HG03575 (cell line): ENCODE measurements around the gene RNF225.
"Not testable (repeated sequence)": the region's sequence is repeated elsewhere in the genome, so short reads cannot be mapped to it uniquely, and the experiment has no call there.

Experiments
- ATAC-seq: cut with Tn5 transposase; IDR thresholded peaks from one replicate; pipeline ENCODE4 v1.9.1; 2021; ENCODE audit not compliant: unreplicated experiment, insufficient number of reproducible peaks, low FRiP score; ENCODE audit errors: extremely low read depth

RNF225 gene

GRCh38 chr19:58395220-58395978 is at the start of gene RNF225:
TSS of gene RNF225 (plus strand) at chr19:58395656. CDS start at chr19:58396090, 434 bp downstream.
- ATAC-seq: no peak

DNA sequence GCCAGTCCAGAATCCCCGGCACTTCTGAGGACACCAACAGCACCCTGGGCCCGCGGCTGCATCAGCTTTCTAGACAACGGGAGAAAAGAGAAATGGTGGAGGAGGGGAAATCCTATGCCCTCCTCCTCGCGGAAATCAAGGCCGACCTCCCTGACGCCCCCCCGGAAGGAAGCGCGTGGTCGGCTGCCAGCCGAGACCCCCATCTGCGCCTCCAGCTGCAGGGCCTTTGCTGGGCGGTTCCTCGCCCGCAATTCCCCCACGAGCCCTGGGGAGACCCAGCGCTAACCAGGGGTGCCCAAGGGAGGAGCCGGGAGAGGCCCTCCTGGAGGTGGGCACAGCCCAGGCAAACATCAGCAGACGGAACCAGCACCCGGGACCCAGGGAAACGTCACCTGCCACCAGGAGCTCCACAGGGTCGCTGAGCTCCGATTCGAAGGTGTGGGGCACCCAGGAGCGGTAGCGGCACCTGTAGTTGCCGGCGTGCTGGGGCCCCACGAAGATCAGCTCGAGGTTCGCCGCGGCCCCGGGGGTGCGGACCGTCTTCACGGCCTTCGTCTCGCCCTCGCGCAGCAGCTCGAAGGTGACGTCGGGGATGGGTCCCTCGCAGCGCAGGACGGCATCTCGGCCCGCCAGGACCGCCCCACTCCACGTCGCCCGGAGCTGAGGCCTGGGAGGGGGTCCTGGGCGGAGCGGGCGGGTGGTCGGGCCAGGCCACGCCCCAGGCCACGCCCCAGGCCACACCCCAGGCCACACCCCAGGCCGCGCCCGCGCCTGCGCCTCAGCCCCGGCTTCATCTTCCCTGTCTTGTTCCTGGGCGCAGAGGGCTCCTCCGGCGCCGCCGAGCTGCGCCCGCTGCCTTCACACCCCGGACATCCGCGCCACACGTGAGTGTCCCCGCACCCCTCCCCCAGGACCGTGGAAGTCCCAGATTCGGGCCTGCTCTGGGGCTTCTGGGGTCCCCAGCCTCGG is 48.2 kb upstream of the RNF225 start:
- no peak for ATAC-seq

DNA sequence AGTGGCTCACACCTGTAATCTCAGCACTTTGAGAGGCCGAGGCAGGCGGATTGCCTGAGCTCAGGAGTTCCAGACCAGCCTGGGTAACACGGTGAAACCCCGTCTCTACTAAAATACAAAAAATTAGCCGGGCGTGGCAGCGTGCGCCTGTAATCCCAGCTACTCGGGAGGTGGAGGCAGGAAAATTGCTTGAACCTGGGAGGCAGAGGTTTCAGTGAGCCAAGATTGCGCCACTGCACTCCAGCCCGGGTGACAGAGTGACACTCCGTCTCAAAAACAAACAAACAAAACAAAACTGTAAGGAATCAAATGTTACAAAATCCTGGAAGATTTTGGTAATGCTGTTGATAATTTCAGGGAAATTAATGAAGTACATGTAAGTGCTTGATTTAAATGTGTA is 47.4 kb upstream of the RNF225 start:
- not testable (repeated sequence) for ATAC-seq

- no peak for ATAC-seq
These were observed 45.9 kb upstream of the RNF225 start for GRCh38 chr19:58349590-58349989.

DNA sequence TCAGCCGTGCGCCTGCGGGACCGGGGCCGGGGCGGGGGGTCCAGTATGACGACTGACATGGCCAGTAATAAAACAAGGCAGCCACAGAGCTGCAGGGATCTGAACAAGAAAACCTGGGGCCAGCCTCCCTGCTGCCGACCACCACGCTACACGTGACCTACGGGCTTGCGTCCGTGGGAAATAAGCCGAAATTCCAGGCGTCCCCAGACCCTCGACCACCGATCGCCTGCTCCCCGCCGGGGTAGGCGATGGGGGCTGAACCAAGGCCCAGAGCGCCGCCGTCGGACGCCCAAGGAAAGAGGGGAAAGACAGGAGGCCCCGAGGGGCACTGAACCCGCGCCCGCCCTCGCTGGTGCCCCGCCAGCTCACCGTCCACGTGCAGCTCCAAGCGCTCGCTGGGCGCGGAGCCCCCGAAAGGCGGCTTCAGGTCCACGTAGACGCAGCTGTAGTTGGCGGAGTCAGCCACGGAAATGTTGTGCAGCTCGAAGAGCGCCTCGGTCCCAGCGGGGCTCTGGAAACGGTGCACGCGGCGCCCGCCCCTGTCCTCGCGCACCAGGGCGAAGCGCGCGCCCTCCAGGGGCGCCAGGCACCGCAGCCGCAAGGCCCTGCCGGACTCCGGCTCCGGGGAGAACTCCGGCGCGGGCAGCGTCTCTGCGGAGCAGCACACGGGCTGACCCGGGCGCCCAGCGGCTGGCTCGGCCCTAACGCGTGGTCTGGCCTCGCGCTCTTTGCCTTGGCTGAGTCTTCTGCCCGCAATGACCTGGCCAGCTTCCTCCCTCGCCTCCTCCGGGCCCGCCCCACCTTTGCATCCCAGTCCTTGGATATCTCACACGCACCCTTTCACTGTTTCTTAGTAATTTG is 45.2 kb upstream of the RNF225 start:
- ATAC-seq: no peak

- no peak for ATAC-seq
These were observed 44.4 kb upstream of the RNF225 start for GRCh38 chr19:58350871-58351557.

DNA sequence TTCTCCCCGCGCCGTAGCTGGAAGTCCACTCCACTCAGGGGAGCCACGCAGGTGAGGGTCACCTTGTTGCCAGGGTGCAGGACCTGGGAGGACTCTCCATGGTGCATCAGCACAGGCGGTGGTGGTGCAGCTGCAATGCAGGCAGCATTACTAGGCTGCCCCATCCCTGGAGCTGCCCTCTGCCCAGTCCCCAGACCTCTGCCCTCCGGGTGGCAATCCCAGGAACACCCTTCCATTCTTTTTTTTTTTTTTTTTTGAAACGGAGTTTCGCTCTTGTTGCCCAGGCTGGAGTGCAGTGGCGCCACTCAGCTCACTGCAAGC is 43.9 kb upstream of the RNF225 start:
- ATAC-seq: no peak

DNA sequence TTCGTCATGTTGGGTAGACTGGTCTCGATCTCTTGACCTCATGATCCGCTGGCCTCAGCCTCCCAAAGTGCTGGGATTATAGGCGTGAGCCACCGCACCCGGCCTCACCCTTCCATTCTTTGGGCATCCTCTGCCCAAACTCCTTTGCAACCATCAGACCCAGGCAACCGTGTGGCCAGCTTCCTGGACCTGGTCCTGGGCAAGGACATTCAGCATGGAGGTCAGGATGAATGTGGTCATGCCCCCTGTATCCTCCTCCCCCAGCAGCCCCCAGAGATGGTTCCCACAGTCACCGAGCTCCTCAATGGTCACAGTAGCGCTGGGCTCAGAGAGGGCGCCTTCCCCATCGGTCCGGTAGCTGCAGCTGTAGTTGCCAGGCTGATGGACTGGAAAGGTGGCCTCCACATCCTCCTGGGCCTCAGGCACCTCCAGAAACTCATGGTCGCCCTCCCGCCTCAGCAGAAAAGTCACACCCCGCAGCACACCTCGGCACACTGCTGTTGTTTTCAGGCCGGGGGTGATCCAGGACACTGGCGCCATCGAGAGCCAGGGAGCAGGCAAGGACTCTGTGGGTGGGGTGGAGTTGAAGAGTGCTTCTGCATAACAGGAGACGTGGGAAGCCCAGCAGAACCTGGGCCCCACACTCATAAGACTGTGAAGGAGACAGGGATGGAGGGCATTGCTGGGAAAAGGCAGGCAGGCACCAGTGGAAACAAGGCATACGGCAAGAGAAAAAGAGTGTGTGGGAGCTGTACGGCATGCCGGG is 43.3 kb upstream of the RNF225 start:
- no peak for ATAC-seq

DNA sequence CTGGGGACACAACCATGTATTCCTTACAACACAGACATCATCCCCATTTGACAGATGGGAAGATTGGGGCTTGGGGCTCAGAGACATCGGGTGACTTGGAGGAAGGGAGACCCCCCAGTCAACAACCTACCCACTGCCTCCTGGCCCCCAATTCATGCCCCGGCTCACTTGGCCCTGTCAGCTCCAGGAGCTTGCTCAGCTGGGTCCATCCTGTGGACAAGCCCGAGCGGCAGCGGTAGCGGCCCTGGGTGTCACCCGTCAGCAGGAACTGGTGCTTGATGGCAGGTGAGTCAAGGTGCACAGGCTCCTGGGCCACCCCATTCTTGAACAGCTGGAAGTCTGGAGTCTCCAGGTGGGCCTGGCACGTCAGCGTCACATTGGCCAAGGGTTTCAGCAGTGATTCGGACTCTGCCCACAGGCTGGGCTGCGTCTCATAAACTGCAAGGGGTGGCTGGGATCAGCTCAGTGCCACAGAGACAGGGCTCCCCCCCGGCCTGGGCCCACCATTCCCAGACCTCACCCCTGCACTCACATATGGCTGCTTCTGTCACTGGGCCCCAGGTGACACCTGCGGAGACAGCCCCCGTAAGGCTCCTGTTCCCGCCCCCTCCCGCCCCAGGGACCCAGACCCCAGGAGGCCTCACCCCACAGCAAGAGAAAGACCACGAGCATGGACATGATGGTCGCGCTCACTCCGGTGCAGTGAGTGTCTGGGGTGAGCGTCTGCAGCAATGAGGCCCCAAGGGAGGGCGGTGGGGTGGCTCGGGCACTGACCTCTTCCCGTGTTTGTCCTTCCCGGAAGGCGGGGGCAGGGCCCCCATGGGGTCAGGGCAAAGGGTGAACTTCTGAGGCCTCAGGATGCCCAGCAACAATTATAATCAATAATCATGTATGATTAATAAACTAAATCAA is 42.4 kb upstream of the RNF225 start, which contains the start of gene A1BG:
Gene A1BG, minus strand, starts transcription at position 733 of the 912 bp plus-strand sequence. Its CDS starts 55 bp downstream, at position 678.
- ATAC-seq: no peak

- ATAC-seq: no peak
These were observed 41.6 kb upstream of the RNF225 start for GRCh38 chr19:58353717-58354477.

DNA sequence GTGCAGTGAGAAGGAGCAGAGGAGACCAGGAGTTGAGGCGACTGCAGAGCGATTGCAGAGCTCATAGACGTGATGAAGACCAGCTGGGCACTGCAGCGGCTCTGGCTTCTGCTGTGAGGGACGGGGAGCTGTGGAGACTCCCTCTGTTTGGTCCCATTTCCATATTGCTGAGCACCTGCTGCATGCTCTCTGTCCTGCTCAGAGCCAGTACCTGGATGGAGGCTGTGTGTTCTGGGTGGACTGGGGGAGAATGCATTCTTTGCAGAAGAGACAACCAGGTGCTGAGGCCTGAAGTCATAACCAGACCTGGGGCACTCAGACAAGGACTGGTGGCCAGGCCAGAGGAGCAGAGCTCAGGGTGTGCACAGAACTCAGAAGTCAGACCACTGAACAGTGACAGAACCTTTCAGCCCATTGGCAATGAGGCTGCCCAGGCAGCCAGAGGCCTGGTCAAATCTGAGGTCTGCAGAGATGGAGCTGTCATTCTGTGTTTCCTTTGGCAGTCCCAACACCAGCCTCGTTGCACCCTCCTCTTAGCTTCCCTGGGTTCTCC is 40.9 kb upstream of the RNF225 start:
- ATAC-seq: no peak

GRCh38 chr19:58355215-58355796 is 40.1 kb upstream of the RNF225 start:
- ATAC-seq: no peak

- ATAC-seq: no peak
These were observed 39.3 kb upstream of the RNF225 start for GRCh38 chr19:58355908-58356765.

DNA sequence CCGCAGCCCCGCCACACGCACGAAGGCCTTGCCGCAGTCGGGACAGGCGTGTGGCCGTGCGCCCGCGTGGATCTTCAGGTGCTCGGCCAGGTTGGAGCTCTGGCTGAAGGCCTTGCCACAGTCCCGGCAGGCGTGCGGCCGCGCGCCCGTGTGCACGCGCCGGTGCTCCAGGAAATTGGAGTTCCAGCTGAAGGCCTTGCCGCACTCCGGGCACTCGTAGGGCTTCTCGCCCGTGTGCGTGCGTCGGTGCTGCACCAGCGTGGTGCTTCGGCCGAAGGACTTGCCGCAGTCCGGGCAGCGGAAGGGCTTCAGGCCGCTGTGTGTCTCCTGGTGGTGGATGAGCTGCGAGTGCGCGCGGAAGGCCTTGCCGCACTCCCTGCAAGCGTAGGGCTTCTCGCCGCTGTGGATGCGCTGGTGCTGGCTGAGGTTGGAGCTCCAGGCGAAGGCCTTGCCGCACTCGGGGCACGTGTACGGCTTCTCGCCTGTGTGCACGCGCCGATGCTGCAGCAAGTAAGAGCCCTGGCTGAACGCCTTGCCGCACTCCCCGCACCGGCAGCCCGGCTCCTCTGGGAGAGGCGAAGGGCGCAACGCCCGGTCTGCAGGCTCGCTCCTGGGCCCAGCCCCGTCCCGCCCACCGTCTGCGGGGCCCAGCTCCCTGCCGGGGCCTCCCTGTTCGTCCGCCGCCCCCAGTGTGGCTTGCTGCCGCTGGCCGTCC is 38.5 kb upstream of the RNF225 start:
- no peak for ATAC-seq
